ENCODE data around the gene GLIPR2. TPM values are rescaled to one million over a fixed set of nuclear protein-coding genes. Genes with fewer than 3 reads are reported as not detected.
"Not testable (repeated sequence)": the region's sequence is repeated elsewhere in the genome, so short reads cannot be mapped to it uniquely, and the experiment has no call there.

Gene GLIPR2
- polyA plus RNA-seq, 3 donors, result 213 to 528 (median 520) TPM

- no peaks in the 10 kb centered on the region for H3K9me3 ChIP-seq (replicated peaks in 1 of 2; ENCODE audit: control insufficient read depth in 1 of 2, insufficient read depth in 1 of 2, low read length in 2 of 2)
- Mint-ChIP-seq H3K9me3 (peaks cover 0 to 3% (median 0%) of the 10 kb centered on the region in 7 donors), H3K27me3 (ENCODE audit: low read depth in 3 of 3) (peaks cover 0 to 2% (median 0%) of the 10 kb centered on the region in 3 donors), H3K4me1 (peaks cover 39% of the 10 kb centered on the region), H3K36me3 (peaks cover 74 to 85% of the 10 kb centered on the region in 2 donors), H3K4me3 (no peak overlapping the region), H3K27ac (peak overlapping the region; percentile 76 to 91 (median 87))
- DNase-seq, result peak in 2 of 3 donors; percentile 61 to 75
- 0% methylated on average over 1 of the region's 2 CpGs for WGBS (ENCODE audit: insufficient coverage)
- TF ChIP-seq CTCF (IDR thresholded peaks at IDR 0.05), result no peak
- H3K27ac ChIP-seq (ENCODE audit: low read depth in 1 of 2, low read length in 2 of 2), result peak overlapping the region; percentile 57 to 61
- H3K79me2 ChIP-seq (ENCODE audit: insufficient read depth, low read length), result peaks cover 33% of the 10 kb centered on the region
- H3K4me2 ChIP-seq (replicated peaks; ENCODE audit: extremely low read depth, low read length, poor library complexity, severe bottlenecking), result peak overlapping the region; percentile 1
- no peak overlapping the region for H3K9ac ChIP-seq (ENCODE audit: insufficient read depth, low read length, poor library complexity, severe bottlenecking)
- H2AFZ ChIP-seq (ENCODE audit: insufficient read depth, low read depth, low read length, poor library complexity, severe bottlenecking), result no peak overlapping the region
- H3K36me3 ChIP-seq (replicated peaks in 1 of 2; ENCODE audit: control insufficient read depth in 1 of 2, insufficient read depth in 2 of 2, low read length in 2 of 2), result peaks cover 48 to 62% of the 10 kb centered on the region in 2 donors
- intact Hi-C loops (cut with micrococcal nuclease), result loop anchor here in 1 of 2 donors (1.0 kb wide), 1 partner anchor 8 kb away; no protein-coding TSS in a partner anchor
- peaks cover 45 to 51% of the 10 kb centered on the region in 2 donors for H3K4me1 ChIP-seq (ENCODE audit: control insufficient read depth in 1 of 2, insufficient read depth in 2 of 2, low read length in 2 of 2)
- peak overlapping the region in 1 of 3 experiments; percentile 0 for H3K4me3 ChIP-seq (replicated peaks in 1 of 3; ENCODE audit: low read depth in 2 of 3, low read length in 3 of 3)
- H4K20me1 ChIP-seq (ENCODE audit: insufficient read depth, low read length), result peaks cover 1% of the 10 kb centered on the region
- H3K27me3 ChIP-seq (ENCODE audit: control insufficient read depth in 2 of 2, insufficient read depth in 2 of 2, low read length in 2 of 2), result no peaks in the 10 kb centered on the region
Observed at GRCh38 chr9:36158122-36158521, 21.6 kb downstream of the GLIPR2 start.

GRCh38 chr9:36158917-36159316, 22.4 kb downstream of the GLIPR2 start:
- 93% methylated on average over 3 of the region's 7 CpGs for WGBS (ENCODE audit: insufficient coverage)
- peaks cover 71 to 84% of the 10 kb centered on the region in 2 donors for H3K36me3 Mint-ChIP-seq
- peak overlapping the region in 3 of 7 donors; percentile 33 to 91 (median 83) for H3K27ac Mint-ChIP-seq
- Histone ChIP-seq H3K9ac (ENCODE audit: insufficient read depth, low read length, poor library complexity, severe bottlenecking) (no peak overlapping the region), H3K36me3 (replicated peaks in 1 of 2; ENCODE audit: control insufficient read depth in 1 of 2, insufficient read depth in 2 of 2, low read length in 2 of 2) (peaks cover 52 to 70% of the 10 kb centered on the region in 2 donors), H3K9me3 (replicated peaks in 1 of 2; ENCODE audit: control insufficient read depth in 1 of 2, insufficient read depth in 1 of 2, low read length in 2 of 2) (no peaks in the 10 kb centered on the region), H3K27me3 (ENCODE audit: control insufficient read depth in 2 of 2, insufficient read depth in 2 of 2, low read length in 2 of 2) (no peaks in the 10 kb centered on the region), H3K79me2 (ENCODE audit: insufficient read depth, low read length) (peaks cover 30% of the 10 kb centered on the region), H4K20me1 (ENCODE audit: insufficient read depth, low read length) (peaks cover 9% of the 10 kb centered on the region), H3K4me1 (ENCODE audit: control insufficient read depth in 1 of 2, insufficient read depth in 2 of 2, low read length in 2 of 2) (peaks cover 37 to 43% of the 10 kb centered on the region in 2 donors), H3K27ac (ENCODE audit: low read depth in 1 of 2, low read length in 2 of 2) (peak overlapping the region in 1 of 2 donors; percentile 9), H2AFZ (ENCODE audit: insufficient read depth, low read depth, low read length, poor library complexity, severe bottlenecking) (no peak overlapping the region), H3K4me3 (replicated peaks in 1 of 3; ENCODE audit: low read depth in 2 of 3, low read length in 3 of 3) (no peak overlapping the region), H3K4me2 (replicated peaks; ENCODE audit: extremely low read depth, low read length, poor library complexity, severe bottlenecking) (no peak overlapping the region)
- DNase-seq, result no peak
- H3K9me3 Mint-ChIP-seq, result peaks cover 0 to 3% (median 1%) of the 10 kb centered on the region in 7 donors
- TF ChIP-seq CTCF (IDR thresholded peaks at IDR 0.05), result no peak
- intact Hi-C loops (cut with micrococcal nuclease), result loop anchor here in 1 of 2 donors (1.0 kb wide), 1 partner anchor 7 kb away; no protein-coding TSS in a partner anchor
- H3K4me3 Mint-ChIP-seq, result no peak overlapping the region
- H3K4me1 Mint-ChIP-seq, result peaks cover 32% of the 10 kb centered on the region
- peaks cover 0 to 2% (median 0%) of the 10 kb centered on the region in 3 donors for H3K27me3 Mint-ChIP-seq (ENCODE audit: low read depth in 3 of 3)

GRCh38 chr9:36159509-36159908, 23.0 kb downstream of the GLIPR2 start:
- H2AFZ ChIP-seq (ENCODE audit: insufficient read depth, low read depth, low read length, poor library complexity, severe bottlenecking); H3K4me2 ChIP-seq (replicated peaks; ENCODE audit: extremely low read depth, low read length, poor library complexity, severe bottlenecking); H3K9me3 Mint-ChIP-seq; H3K27me3 ChIP-seq (ENCODE audit: control insufficient read depth in 2 of 2, insufficient read depth in 2 of 2, low read length in 2 of 2); intact Hi-C loops (cut with micrococcal nuclease); H3K9me3 ChIP-seq (replicated peaks in 1 of 2; ENCODE audit: control insufficient read depth in 1 of 2, insufficient read depth in 1 of 2, low read length in 2 of 2); H3K4me3 Mint-ChIP-seq; H3K27ac ChIP-seq (ENCODE audit: low read depth in 1 of 2, low read length in 2 of 2); H3K4me3 ChIP-seq (replicated peaks in 1 of 3; ENCODE audit: low read depth in 2 of 3, low read length in 3 of 3); H3K27me3 Mint-ChIP-seq (ENCODE audit: low read depth in 3 of 3); H3K9ac ChIP-seq (ENCODE audit: insufficient read depth, low read length, poor library complexity, severe bottlenecking); DNase-seq; H4K20me1 ChIP-seq (ENCODE audit: insufficient read depth, low read length): not testable (repeated sequence)
- Mint-ChIP-seq H3K27ac (peak overlapping the region in 4 of 7 donors; percentile 5 to 46 (median 14)), H3K36me3 (peaks cover 68 to 87% of the 10 kb centered on the region in 2 donors), H3K4me1 (peaks cover 28% of the 10 kb centered on the region)
- no CpG with 5 or more reads among the region's 4 CpGs for WGBS (ENCODE audit: insufficient coverage)
- Histone ChIP-seq H3K79me2 (ENCODE audit: insufficient read depth, low read length) (peaks cover 30% of the 10 kb centered on the region), H3K4me1 (ENCODE audit: control insufficient read depth in 1 of 2, insufficient read depth in 2 of 2, low read length in 2 of 2) (peaks cover 31 to 37% of the 10 kb centered on the region in 2 donors), H3K36me3 (replicated peaks in 1 of 2; ENCODE audit: control insufficient read depth in 1 of 2, insufficient read depth in 2 of 2, low read length in 2 of 2) (peaks cover 52 to 72% of the 10 kb centered on the region in 2 donors)
